Skin epidermis (tissue), 12 donors: ENCODE data around the gene NKG7.

Experiments used
- H3K27ac ChIP-seq, 21 experiments: fragments of 200-600 bp; sonication (generic) in 11 of 21; one replicate each; pipeline ENCODE4 v1.5.0; 2020; ENCODE audit warnings: mild to moderate bottlenecking in 3 of 21, inconsistent platforms in 2 of 21, moderate library complexity in 2 of 21
- H3K4me3 ChIP-seq, 7 experiments: fragments of 200-600 bp; sonication (generic) in 2 of 7; one replicate each; pipeline ENCODE4 v1.5.0; 2020; ENCODE audit warnings: inconsistent platforms in 2 of 7, mild to moderate bottlenecking in 2 of 7, moderate library complexity in 1 of 7

The NKG7 gene

DNA sequence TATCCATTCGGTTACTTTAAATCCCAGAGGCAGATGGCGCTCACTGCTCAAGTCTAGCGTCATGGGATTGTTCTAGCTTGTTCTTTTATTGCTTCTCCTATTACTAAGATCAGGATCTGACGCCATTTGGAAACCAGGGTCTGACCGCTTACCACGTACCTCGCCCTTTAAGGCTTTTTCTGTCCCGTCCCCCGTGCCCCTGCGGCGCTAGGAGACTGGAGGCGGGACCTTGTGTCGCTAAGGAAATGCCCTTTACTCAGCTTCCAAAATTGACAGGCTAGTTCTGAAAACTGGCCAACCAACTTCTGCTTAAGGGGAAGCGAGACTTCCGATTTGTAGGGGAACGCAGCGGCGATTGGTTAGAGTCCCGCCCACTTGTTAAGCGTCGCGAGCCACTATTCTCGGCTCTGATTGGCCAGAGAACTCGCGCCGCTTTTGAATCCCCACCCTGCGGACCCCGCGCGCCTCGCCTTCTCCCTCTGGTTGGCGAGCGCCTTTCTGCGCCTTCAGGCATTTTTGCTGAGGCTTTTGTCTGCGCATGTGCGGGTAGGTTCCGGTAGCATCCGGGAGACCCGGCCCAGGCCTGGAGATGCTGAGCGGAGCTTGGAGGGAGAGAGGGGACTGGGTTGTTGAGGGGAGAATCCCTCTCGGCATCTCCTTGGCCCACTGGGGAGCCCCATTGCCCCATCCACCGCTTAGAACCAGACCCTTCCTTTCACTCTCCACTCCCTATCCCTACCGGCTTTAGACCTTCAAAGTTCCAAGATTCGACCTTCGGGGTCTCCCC lies 21.8 kb upstream of the NKG7 start:
- H3K27ac ChIP-seq = peak overlapping the region in 18 of 21 experiments; percentile 31 to 88 (median 74)
- H3K4me3 ChIP-seq = peak overlapping the region; percentile 9 to 40 (median 26)

GRCh38 chr19:51392701-51393100 lies 20.2 kb upstream of the NKG7 start:
- Histone ChIP-seq H3K4me3 (no peak overlapping the region), H3K27ac (no peak overlapping the region)

DNA sequence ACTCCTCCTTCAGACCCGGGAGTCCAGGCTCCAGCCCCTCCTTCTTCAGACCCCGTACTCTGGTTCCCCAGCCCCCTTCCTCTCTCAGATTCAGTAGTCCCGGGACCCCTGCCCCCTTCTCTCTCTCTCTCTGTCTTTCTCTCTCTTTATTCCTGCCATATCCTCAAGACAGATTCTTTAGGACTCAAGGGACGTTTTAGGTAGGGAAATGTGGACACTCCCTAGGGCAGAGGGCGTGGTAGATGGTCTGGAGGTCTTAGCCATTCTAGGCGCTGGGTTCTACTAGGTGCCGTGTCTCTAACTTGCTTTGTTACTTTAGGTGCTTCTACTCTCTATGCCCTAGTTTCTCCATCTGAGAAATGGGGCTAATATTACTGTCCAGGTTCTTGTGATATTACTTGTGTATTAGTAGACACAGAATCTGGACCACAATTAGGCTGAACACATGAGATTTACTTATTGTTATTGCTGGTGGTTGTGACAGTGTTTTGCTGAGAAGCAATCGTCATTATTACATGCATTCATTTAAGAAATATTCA lies 18.7 kb upstream of the NKG7 start:
- Histone ChIP-seq H3K4me3 (no peak overlapping the region), H3K27ac (peak overlapping the region in 2 of 21 experiments; percentile 12 to 21)

DNA sequence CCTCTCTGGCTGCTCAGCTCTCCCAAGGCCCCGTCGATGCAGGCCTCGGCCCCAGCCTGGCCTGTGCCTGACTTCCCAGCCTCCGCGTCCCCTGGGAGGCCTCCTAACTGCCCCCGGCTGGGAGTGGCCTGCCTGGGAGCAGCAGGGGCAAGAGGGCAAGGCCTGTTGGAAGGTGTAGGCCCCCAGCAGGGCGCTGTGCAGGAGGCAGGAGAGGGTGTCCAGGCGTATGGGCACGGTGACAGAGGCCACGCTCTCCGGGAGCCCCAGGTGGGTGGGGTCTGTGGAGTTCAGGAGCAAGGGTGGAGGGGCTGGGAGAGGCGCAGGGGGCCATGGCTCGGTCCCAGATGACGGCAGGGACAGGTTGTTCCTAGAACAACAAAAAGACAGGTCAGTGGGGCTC lies 16.7 kb upstream of the NKG7 start:
- H3K27ac ChIP-seq = no peak overlapping the region
- no peak overlapping the region for H3K4me3 ChIP-seq

DNA sequence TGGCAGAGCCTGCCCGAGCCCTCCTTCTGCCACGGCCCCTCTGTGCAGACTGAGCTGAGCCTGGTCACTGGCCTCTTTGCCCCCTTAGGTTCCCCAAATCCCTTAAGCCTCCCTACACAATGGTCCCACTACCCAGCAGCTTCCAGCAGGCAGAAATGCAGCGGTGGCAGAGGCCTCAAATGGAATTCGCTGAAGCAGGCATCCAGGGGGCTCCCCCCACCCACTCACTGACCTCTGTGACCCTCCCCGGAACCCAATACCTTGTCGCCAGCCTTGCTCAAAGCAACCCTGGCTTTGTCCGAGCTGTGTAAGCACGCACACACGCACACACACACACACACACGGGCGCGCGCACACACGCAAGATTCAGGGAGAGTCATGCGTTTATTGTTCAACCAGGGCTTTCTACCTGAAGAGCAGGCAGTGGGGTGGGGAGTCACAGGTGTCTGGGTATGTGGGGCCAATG lies 15.5 kb upstream of the NKG7 start, which contains the start of gene LIM2:
LIM2 (minus strand) TSS at position 51 of the 466 bp plus-strand sequence. CDS start 531 bp downstream, outside the sequence.
- H3K4me3 ChIP-seq = no peak within 1 kb of the TSS
- peak within 1 kb of the TSS in 2 of 21 experiments; percentile 12 to 58 for H3K27ac ChIP-seq

DNA sequence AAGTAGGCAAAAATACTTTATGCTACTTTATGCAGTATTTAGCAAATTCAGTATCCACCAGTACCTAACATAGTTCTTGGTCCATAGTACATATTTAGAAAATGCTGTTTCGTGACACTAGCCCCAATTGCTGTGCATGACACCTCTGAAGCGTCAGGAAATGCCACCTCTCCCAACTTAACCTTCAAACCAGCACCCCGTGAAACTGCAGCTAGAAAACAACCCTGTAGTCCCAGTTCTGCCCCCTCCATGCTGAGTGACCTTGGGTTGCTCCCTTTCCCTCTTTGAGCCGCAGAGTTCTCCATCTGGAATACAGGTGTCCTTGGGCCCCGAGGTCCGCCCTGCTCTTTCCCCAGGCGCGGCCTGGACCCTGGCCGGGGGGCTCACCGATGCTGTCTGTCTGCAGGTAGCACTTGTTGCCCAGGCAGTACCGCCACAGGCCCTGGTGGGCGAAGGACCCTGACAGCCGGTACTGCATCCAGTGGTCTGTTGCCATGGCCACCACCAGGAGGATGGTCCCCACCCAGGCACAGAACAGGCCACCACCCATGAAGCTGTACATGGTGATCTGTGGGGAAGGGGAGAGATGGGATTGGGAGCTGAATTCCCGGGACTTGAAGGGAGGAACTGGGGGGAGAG lies 14.5 kb upstream of the NKG7 start:
- H3K27ac ChIP-seq = peak overlapping the region in 2 of 21 experiments; percentile 12 to 58

GRCh38 chr19:51382004-51382403 lies 9.6 kb upstream of the NKG7 start:
- no peak overlapping the region for H3K27ac ChIP-seq
- no peak overlapping the region for H3K4me3 ChIP-seq

More for the DNA sequence above, 14.5 kb upstream of the NKG7 start:
- H3K4me3 ChIP-seq = no peak overlapping the region

DNA sequence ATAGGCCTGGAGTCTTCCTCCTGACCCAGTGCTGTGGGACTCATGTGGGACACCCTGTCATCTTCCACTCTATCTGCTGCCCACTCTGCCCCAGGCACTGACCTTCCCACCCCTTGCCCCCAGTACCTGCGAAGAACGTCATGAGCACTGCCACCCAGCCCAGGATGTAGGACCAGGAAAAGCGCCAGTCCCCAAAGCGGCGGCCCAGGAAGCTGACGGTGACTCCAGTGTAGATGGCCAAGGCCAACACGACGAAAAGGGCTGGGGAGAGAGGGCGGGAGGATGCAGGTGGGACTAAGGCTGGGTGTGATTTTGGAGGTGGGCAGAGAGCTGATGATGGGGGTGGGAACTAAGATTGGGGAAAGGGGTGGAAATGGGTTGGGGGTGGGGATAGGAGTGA lies 7.9 kb upstream of the NKG7 start:
- no peak overlapping the region for H3K27ac ChIP-seq
- H3K4me3 ChIP-seq = no peak overlapping the region

DNA sequence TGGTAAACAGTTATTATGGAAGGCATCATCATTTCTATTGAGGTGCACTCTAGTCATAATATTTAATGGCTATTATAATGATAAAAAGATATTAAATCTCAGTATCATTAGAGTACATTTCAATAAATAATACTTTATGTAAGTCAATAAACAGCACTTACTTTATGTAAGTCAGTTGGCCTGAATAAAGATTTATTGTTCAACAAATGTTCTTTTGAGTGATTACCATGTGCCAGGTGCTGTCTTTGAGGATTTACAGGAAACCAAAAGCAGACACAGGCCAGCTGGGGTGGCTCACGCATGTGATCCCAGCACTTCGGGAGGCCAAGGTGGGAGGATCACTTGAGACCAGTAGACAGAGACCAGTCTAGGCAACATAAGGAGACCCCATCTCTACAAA lies 5.0 kb upstream of the NKG7 start:
- H3K27ac ChIP-seq = no peak overlapping the region
- H3K4me3 ChIP-seq = no peak overlapping the region

- Histone ChIP-seq H3K4me3 (no peak overlapping the region), H3K27ac (peak overlapping the region in 1 of 21 experiments; percentile 55)
Observed at GRCh38 chr19:51375504-51376221, 3.2 kb upstream of the NKG7 start.

- Histone ChIP-seq H3K4me3 (peak overlapping the region in 5 of 7 experiments; percentile 1 to 15 (median 5)), H3K27ac (peak overlapping the region in 14 of 21 experiments; percentile 2 to 90 (median 72))
Observed at GRCh38 chr19:51372021-51372648, 319 bp downstream of the NKG7 start.

DNA sequence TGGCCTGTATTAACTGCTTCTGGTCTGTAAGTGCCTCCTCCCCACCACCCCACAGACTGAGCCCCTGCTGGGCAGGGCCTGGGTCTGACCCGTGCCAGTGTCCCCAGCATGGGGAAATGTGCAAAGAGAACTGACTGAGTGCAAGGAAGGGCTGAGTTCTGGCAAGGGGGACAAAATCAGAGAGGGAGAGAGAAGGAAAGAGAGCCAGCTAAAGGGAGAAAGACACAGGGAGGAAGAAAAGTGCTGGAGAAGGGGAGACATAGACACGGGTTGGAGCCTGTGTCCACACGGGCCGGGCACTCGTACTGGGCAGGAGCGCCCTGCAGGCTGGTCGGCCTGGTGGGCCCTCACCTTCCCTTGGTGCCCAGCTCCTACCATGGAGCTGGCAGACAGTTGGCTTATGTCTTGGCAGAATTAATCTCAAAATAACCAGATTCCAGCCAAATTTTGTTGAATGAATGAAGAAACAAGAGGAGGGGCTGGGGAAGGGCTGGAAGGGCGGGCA lies 1.2 kb downstream of the NKG7 start:
- Histone ChIP-seq H3K27ac (peak overlapping the region in 11 of 21 experiments; percentile 2 to 90 (median 75)), H3K4me3 (peak overlapping the region in 3 of 7 experiments; percentile 1 to 11 (median 2))

DNA sequence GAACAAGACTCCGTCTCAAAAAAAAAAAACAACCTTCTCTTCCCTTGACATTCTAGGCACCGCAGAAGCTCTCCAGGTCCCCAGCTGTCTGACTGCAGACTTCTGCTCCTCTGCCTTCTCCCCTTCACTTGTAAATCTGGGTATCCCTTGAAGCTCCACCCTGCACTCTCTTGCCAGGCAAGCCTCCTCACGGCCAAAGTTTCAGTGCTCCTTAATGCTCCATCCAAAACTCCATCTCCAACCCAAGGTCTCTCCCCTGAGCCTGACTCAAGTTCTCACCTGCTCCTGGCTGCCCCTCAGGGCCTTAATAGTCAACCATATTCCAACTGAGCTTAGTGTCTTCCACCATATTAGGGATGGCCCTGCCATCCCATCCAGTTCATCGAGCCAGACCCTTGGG lies 2.2 kb downstream of the NKG7 start:
- H3K27ac ChIP-seq = peak overlapping the region in 5 of 21 experiments; percentile 19 to 90 (median 80)
- no peak overlapping the region for H3K4me3 ChIP-seq

- Histone ChIP-seq H3K4me3 (peak within 1 kb of the TSS; percentile 62 to 84 (median 77)), H3K27ac (peak within 1 kb of the TSS in 20 of 21 experiments; percentile 19 to 98 (median 86))
Observed at GRCh38 chr19:51368366-51369282, 3.8 kb downstream of the NKG7 start, which contains the start of gene CLDND2. Gene CLDND2, minus strand, starts transcription at chr19:51369003. Its CDS starts 426 bp downstream, at chr19:51368577.

DNA sequence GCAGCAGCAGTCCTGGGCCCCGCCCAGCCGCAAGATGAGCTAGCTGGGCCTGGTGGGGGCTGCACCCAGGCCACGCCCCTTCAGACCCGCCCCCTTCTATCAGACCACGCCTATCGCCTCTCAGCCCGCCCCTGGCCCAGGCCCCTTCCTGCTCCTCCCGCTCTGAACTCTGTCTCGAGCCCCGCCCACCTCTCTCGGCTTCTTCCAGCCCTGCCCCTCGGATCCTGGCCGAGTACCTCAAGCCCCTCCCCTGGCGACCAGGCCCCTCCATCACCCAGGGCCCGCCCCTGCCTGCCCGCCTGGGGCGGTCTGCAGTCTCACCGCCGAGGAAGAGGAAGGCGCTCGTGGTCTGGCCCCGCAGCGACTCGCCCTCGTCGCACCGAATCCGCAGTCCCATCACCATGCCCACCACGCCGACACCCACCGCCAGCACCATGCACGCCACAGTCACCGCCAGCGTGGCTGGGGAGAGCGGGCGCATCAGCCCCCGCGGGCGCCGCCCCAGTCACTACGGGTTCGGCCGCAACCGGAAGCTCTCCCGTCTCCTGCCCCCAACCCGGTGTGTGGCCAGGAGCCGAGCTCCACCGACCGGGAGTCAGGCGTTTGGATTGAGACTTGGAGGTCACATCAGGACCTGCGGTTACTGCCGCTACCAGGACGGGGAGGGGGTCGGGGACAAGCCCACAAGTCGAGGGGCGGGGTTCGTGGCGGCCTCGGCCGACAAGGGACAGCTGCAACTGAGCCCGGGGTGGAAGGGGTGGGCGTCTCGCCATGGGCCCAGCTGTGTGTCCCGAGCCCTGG lies 4.7 kb downstream of the NKG7 start:
- H3K27ac ChIP-seq = peak overlapping the region in 20 of 21 experiments; percentile 19 to 98 (median 89)
- H3K4me3 ChIP-seq = peak overlapping the region; percentile 62 to 84 (median 77)

DNA sequence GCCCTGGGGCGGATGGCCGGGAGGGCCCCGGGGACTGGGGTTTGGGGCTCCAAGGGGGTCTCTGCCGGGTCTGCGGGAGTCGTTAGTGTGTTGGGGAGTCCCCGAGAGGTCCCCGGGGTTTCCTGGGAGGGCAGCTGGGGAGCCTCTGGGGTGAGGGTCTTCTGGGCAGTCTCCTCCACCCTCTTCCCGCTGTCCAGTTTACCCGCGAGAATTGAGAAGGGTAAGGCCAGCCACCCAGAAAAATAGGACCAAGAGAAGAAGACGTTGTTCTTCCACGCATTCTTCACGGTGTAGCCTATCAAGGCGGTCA lies 5.2 kb downstream of the NKG7 start:
- H3K4me3 ChIP-seq = peak overlapping the region; percentile 62 to 84 (median 77)
- H3K27ac ChIP-seq = peak overlapping the region; percentile 48 to 98 (median 89)
